Thyroid gland (tissue), 4 donors: ENCODE data around the gene CACNB1.

Experiments
- CTCF ChIP-seq, 6 experiments: fragments of 200-600 bp in 3 of 6; fragments of 450-650 bp in 3 of 6; sonication (generic) in 3 of 6; IDR thresholded peaks; one replicate each; pipeline ENCODE4 v1.5.1; 2016 to 2019; ENCODE audit warnings: antibody characterized with exemption in 6 of 6, mild to moderate bottlenecking in 2 of 6, inconsistent platforms in 1 of 6, moderate library complexity in 1 of 6
- POLR2A ChIP-seq, 2 donors: fragments of 450-650 bp; IDR thresholded peaks; one replicate each; pipeline ENCODE4 v1.6.1; 2017; ENCODE audit warnings: antibody characterized with exemption in 2 of 2, mild to moderate bottlenecking in 2 of 2, moderate library complexity in 1 of 2

GRCh38 chr17:39212195-39212810, 14.8 kb upstream of the CACNB1 start:
- TF ChIP-seq CTCF (IDR thresholded peaks at IDR 0.05) = no peak
- no peak for TF ChIP-seq POLR2A (IDR thresholded peaks at IDR 0.05)
